Suprapubic skin (tissue), 4 donors: ENCODE measurements around the gene PTPN14. TPM values are rescaled to one million over a fixed set of nuclear protein-coding genes. Genes with fewer than 3 reads are reported as not detected.

Source experiments
- DNase-seq, 2 donors: peaks; one replicate each; pipeline ENCODE4 v3.0.0-alpha.2; 2019; ENCODE audit warnings: low spot score in 2 of 2
- H3K27ac ChIP-seq: fragments of 200-600 bp; sonication (generic); one replicate; pipeline ENCODE4 v1.5.1; 2019
- H3K27me3 ChIP-seq: fragments of 200-600 bp; sonication (generic); one replicate; pipeline ENCODE4 v1.5.1; 2019
- H3K36me3 ChIP-seq: fragments of 200-600 bp; sonication (generic); one replicate; pipeline ENCODE4 v1.5.1; 2019
- H3K4me1 ChIP-seq: fragments of 200-600 bp; sonication (generic); one replicate; pipeline ENCODE4 v1.5.1; 2019
- H3K4me3 ChIP-seq: fragments of 200-600 bp; sonication (generic); one replicate; pipeline ENCODE4 v1.5.1; 2019; ENCODE audit warnings: mild to moderate bottlenecking
- H3K9me3 ChIP-seq: fragments of 200-600 bp; sonication (generic); one replicate; pipeline ENCODE4 v1.5.1; 2019
- EP300 ChIP-seq: sonication (generic); formaldehyde crosslinking; IDR thresholded peaks from one replicate; pipeline ENCODE4 v1.6.1; 2017; ENCODE audit warnings: antibody characterized with exemption
- POLR2A ChIP-seq, 2 donors: fragments of 450-650 bp; IDR thresholded peaks; one replicate each; pipeline ENCODE4 v1.6.1; 2017; ENCODE audit warnings: antibody characterized with exemption in 2 of 2, mild to moderate bottlenecking in 2 of 2, moderate library complexity in 2 of 2
- POLR2AphosphoS5 ChIP-seq, 3 donors: sonication (generic); formaldehyde crosslinking; IDR thresholded peaks; one replicate each; pipeline ENCODE4 v1.6.1; 2017; ENCODE audit warnings: antibody characterized with exemption in 3 of 3
- WGBS: methylation state at CpG from one replicate; pipeline ENCODE4 v1.1.5; 2018; 5-methylcytosine and 5-hydroxymethylcytosine counted together
- total RNA-seq, 4 donors: library from RNA; depleted of rRNA; stranded (reverse); fragments of >200 nt; gene quantifications; one replicate each; pipeline ENCODE4 v1.1.0, GENCODE V29; 2016
- TF ChIP-seq, protein P1 (sequence below), 2 donors: fragments of 200-600 bp in 1 of 2; fragments of 450-650 bp in 1 of 2; sonication (generic) in 1 of 2; IDR thresholded peaks; one replicate each; pipeline ENCODE4 v1.5.1; 2016 to 2019; ENCODE audit warnings: antibody characterized with exemption in 2 of 2, mild to moderate bottlenecking in 1 of 2, moderate library complexity in 1 of 2

PTPN14 gene
- total RNA-seq, 4 donors from 2014 or later, result 67.9 to 159 (median 96.4) TPM

DNA sequence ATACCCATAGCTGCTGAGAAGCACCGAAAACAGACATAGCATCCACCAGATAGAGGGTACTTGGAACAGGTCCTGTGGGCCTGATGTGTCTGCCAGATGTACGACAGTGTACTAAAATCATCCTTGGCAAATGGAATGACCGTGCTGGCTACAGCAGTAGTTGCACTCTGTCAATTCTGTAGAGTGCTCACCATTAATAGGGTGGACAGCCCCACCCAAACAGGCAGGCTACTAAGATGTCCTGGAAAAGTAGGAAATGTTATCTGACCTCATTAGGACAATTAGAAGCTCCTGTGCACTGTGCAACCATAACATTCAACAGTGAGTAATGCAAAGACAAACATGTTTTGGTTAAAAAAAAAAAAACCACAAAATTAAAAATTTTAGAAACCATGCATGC lies 106.2 kb downstream of the PTPN14 start:
- H3K27me3 ChIP-seq, result no peaks in the 10 kb centered on the region
- H3K9me3 ChIP-seq, result no peaks in the 10 kb centered on the region
- DNase-seq, result no peak
- WGBS, result 63% methylated on average over 3 of the region's 3 CpGs
- H3K4me1 ChIP-seq, result peaks cover 54% of the 10 kb centered on the region
- H3K4me3 ChIP-seq, result no peak overlapping the region
- H3K36me3 ChIP-seq, result no peaks in the 10 kb centered on the region
- TF ChIP-seq, protein P1, sequence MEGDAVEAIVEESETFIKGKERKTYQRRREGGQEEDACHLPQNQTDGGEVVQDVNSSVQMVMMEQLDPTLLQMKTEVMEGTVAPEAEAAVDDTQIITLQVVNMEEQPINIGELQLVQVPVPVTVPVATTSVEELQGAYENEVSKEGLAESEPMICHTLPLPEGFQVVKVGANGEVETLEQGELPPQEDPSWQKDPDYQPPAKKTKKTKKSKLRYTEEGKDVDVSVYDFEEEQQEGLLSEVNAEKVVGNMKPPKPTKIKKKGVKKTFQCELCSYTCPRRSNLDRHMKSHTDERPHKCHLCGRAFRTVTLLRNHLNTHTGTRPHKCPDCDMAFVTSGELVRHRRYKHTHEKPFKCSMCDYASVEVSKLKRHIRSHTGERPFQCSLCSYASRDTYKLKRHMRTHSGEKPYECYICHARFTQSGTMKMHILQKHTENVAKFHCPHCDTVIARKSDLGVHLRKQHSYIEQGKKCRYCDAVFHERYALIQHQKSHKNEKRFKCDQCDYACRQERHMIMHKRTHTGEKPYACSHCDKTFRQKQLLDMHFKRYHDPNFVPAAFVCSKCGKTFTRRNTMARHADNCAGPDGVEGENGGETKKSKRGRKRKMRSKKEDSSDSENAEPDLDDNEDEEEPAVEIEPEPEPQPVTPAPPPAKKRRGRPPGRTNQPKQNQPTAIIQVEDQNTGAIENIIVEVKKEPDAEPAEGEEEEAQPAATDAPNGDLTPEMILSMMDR (IDR thresholded peaks at IDR 0.05), result no peak
- TF ChIP-seq POLR2A (IDR thresholded peaks at IDR 0.05) (no peak), POLR2AphosphoS5 (IDR thresholded peaks at IDR 0.05) (no peak), EP300 (no peak)
- H3K27ac ChIP-seq, result peak overlapping the region; percentile 82

DNA sequence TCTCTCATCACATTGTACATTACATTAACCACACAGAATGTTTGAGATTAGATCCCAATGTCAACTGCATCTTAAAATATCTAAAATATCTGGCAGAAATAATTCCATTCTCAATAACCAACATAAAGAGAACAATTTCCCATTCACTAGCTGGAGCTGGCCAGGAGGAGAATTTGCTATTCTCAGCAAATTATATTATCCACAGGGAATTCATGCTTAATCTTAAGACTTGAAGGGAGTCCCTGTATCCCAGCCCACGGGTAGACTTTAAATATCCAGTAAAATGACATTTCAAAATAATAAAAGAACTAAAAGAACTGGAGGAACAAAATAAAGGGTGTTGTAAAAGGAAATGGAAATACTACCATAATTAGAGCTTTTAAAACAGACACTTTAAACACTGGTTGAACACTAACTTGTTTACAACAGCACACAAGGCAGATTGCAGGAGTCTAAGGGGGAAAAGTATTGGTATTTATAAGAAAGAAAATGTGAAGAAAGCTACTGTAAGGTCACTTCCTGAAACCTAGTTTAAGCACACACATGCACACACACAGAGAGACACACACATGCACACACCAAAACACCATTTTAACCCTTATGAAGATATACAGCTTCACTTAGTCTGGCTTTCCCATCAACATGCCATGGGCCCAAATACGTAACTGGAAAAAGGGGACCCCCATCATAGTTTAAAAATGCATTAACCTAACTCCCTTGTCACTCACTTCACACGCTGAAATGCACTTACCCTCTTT lies 107.0 kb downstream of the PTPN14 start:
- WGBS, result 46% methylated on average over 3 of the region's 3 CpGs
- H3K27me3 ChIP-seq, result no peaks in the 10 kb centered on the region
- H3K36me3 ChIP-seq, result no peaks in the 10 kb centered on the region
- peaks cover 59% of the 10 kb centered on the region for H3K4me1 ChIP-seq
- DNase-seq, result no peak
- H3K9me3 ChIP-seq, result no peaks in the 10 kb centered on the region
- TF ChIP-seq EP300 (no peak), POLR2A (IDR thresholded peaks at IDR 0.05) (no peak), POLR2AphosphoS5 (IDR thresholded peaks at IDR 0.05) (no peak)
- TF ChIP-seq, protein P1 (IDR thresholded peaks at IDR 0.05), result no peak
- H3K27ac ChIP-seq, result peak overlapping the region; percentile 82
- no peak overlapping the region for H3K4me3 ChIP-seq

DNA sequence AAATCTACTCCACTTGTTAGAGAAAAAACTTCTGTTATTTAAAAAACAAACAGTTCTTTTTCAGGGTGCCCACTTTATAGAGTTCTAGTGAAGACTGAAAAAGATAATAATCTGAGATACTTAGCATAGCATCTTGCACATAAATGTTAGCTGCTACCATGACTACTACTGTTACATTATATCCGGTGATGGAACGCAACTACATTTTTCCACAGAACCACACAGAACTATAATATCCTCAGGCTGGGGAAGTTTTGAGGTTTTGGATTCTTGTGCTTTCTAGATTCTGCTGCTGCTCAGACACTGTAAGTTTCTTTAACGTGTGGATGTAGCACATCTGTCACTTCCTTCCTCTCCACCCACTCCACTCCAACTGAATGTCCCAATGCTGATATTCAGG lies 110.3 kb downstream of the PTPN14 start:
- Histone ChIP-seq H3K9me3 (no peaks in the 10 kb centered on the region), H3K4me1 (peaks cover 50% of the 10 kb centered on the region), H3K27ac (peak overlapping the region; percentile 83), H3K27me3 (no peaks in the 10 kb centered on the region), H3K36me3 (no peaks in the 10 kb centered on the region), H3K4me3 (no peak overlapping the region)
- TF ChIP-seq, protein P1 (IDR thresholded peaks at IDR 0.05), result no peak
- no peak for TF ChIP-seq POLR2AphosphoS5 (IDR thresholded peaks at IDR 0.05)
- DNase-seq, result no peak
- WGBS, result 37% methylated on average over 3 of the region's 3 CpGs

DNA sequence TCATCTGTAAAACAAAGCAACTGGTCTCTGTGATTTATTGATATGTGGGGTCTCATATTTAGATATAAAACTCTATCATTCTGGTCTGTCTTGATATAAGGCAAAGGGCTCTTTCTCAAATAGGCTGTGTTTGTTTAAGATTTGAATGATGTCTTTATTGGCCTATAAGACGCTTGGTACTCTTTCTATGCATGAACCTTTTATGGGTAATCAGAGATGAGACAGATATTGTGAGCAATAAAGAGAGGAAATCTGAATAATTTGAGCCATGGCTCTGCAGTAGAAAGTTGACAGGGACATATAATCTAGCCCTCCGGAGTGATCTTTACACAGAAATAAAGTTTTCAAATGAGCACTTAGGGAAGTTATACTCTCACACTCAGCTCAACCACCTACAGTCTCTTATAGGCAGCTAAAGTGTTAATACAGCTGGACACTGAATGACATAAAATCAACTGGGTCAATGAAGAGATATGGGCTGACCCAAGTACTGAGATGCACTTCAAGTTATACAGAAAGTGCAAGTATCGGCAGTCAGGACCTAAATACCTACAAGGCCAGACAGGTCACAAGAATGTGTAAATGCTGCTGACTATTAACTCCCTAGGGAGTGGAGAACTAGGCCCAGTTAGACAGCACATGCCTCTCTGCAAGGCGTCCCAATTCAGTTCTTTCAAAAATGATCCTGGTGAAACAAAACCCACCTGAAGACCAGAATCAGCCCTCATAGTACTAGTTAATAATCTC lies 111.0 kb downstream of the PTPN14 start:
- Histone ChIP-seq H3K36me3 (no peaks in the 10 kb centered on the region), H3K27ac (peak overlapping the region; percentile 83), H3K4me1 (peaks cover 43% of the 10 kb centered on the region), H3K27me3 (no peaks in the 10 kb centered on the region), H3K4me3 (no peak overlapping the region), H3K9me3 (no peaks in the 10 kb centered on the region)
- 73% methylated on average over 4 of the region's 4 CpGs for WGBS
- DNase-seq, result no peak
- TF ChIP-seq, protein P1 (IDR thresholded peaks at IDR 0.05), result no peak
- no peak for TF ChIP-seq POLR2A (IDR thresholded peaks at IDR 0.05)
- TF ChIP-seq EP300, result no peak
- no peak for TF ChIP-seq POLR2AphosphoS5 (IDR thresholded peaks at IDR 0.05)
